ENCODE data around the gene STOML2. TPM values are rescaled to one million over a fixed set of nuclear protein-coding genes. Genes with fewer than 3 reads are reported as not detected.

The STOML2 gene
- total and polyA plus RNA-seq, 9 of the 15 experiments (the other 6 are each of a cell fraction or from before 2014, with no cell fraction given), result 110 to 220 (median 174) TPM

GRCh38 chr9:35096035-35096849 is 6.7 kb downstream of the STOML2 start, which contains the start of gene PIGO (continued):
- peak; percentile 49 for TF ChIP-seq MGA (IDR thresholded peaks at IDR 0.05)
- peak; percentile 91 for TF ChIP-seq POLR2G (IDR thresholded peaks at IDR 0.05; ENCODE audit: low read depth, low read length)
- peak in 1 of 2 experiments; percentile 75; a peak in 2 of 4 replicates for TF ChIP-seq HDAC1 (IDR thresholded peaks at IDR 0.05)
- no peak for TF ChIP-seq CHD2 (IDR thresholded peaks at IDR 0.05; ENCODE audit: low read depth, low read length)
- peak; percentile 88 for TF ChIP-seq RBBP5 (IDR thresholded peaks at IDR 0.05; ENCODE audit: borderline replicate concordance, insufficient read depth, low read length, poor library complexity, severe bottlenecking)
- 0 out of 2 replicates have a peak, but pooled peaks have one; percentile 46 for TF ChIP-seq ZNF395 (CRISPR knock-in tag; IDR thresholded peaks at IDR 0.05)
- TF ChIP-seq PPARD (CRISPR knock-in tag; IDR thresholded peaks at IDR 0.05), result no peak
- no peak for TF ChIP-seq PYGO2 (tag; IDR thresholded peaks at IDR 0.05)
- TF ChIP-seq HNRNPL (IDR thresholded peaks at IDR 0.05; ENCODE audit: low read depth, low read length), result peak; percentile 46; the same call in 1 of the 2 replicates
- peak; percentile 63 for TF ChIP-seq ZEB2 (IDR thresholded peaks at IDR 0.05)
- TF ChIP-seq XRCC3 (IDR thresholded peaks at IDR 0.05), result no peak
- TF ChIP-seq E2F6 (IDR thresholded peaks at IDR 0.05; ENCODE audit: borderline replicate concordance in 1 of 2, extremely low read depth in 1 of 2, insufficient read depth in 1 of 2, insufficient read length in 1 of 2, low read depth in 1 of 2, low read length in 1 of 2, poor library complexity in 1 of 2, severe bottlenecking in 1 of 2), result peak; percentile 27 to 61
